HCT116 (cell line): ENCODE results near the gene PDGFA. TPM values are rescaled to one million over a fixed set of nuclear protein-coding genes. Genes with fewer than 3 reads are reported as not detected.

ENCODE experiments used
- ATAC-seq: fragments of 200-7000 bp; cut with Tn5 transposase; 2 replicates; pipeline ENCODE4 v1.9.1; 2020; ENCODE audit warnings: mild to moderate bottlenecking, moderate library complexity
- BruUV-seq: library from RNA; stranded (reverse); fragments of 400-500 nt; replicated peaks from 2 replicates; lab custom pipeline; 2021; lab: Mats Ljungman, UMichigan
- CTCF ChIA-PET: fragments of 300-600 bp; sonication (Branson Sonifier 250); formaldehyde crosslinking; loops from one replicate; lab custom pipeline; 2021; ENCODE audit warnings: antibody characterized with exemption; lab: Charles Lee
- POLR2A ChIA-PET: fragments of 300-600, 350-600 bp; sonication (Branson Sonifier 250); formaldehyde crosslinking; loops from one replicate; lab custom pipeline; 2021; ENCODE audit warnings: antibody characterized with exemption; lab: Charles Lee
- RAD21 ChIA-PET, 2 experiments: fragments of 300-600 bp; sonication (Branson Sonifier 250); formaldehyde crosslinking; loops; one replicate each; lab custom pipeline; 2023; ENCODE audit warnings: low total read pairs in 2 of 2; ENCODE audit not compliant: uncharacterized antibody in 2 of 2, unreplicated experiment in 2 of 2, low non-redundant PET in 1 of 2; lab: Charles Lee
- DNase-seq: peaks from one replicate; pipeline ENCODE4 v3.0.0-alpha.2; 2010; ENCODE audit warnings: low read depth, low spot score
- H2AFZ ChIP-seq: fragments of 200-600 bp; shearing (Covaris generic), sonication (generic); 2 replicates; pipeline ENCODE4 v1.6.1; 2017; ENCODE audit warnings: low read depth, mixed run types, mixed read lengths, antibody characterized with exemption, low read length; ENCODE audit not compliant: poor library complexity, severe bottlenecking
- H3K27ac ChIP-seq: 2 replicates; pipeline ENCODE4 v1.5.1; 2012; ENCODE audit warnings: low read depth, low read length
- H3K27me3 ChIP-seq: fragments of 200-600 bp; sonication (generic); 2 replicates; pipeline ENCODE4 v1.6.1; 2016; ENCODE audit warnings: mixed run types, low read length, mixed read lengths; ENCODE audit not compliant: insufficient read depth
- H3K36me3 ChIP-seq, 2 experiments: fragments of 200-500 bp in 1 of 2; fragments of 200-600 bp in 1 of 2; sonication (Bioruptor generic) in 1 of 2; sonication (generic) in 1 of 2; 2 replicates each; pipeline versions ENCODE4 v1.5.1 to v1.6.1; 2014 to 2016; ENCODE audit warnings: low read length in 2 of 2, inconsistent platforms in 1 of 2, mixed read lengths in 1 of 2, mixed run types in 1 of 2; ENCODE audit not compliant: insufficient read depth in 2 of 2, control insufficient read depth in 1 of 2
- H3K4me1 ChIP-seq, 2 experiments: fragments of 200-600 bp in 1 of 2; sonication (generic) in 1 of 2; 2 replicates each; pipeline versions ENCODE4 v1.5.1 to v1.6.1; 2012 to 2017; ENCODE audit warnings: low read length in 2 of 2, inconsistent platforms in 1 of 2, mild to moderate bottlenecking in 1 of 2, mixed read lengths in 1 of 2, mixed run types in 1 of 2, moderate library complexity in 1 of 2; ENCODE audit not compliant: insufficient read depth in 2 of 2, control insufficient read depth in 1 of 2
- H3K4me2 ChIP-seq: fragments of 200-600 bp; sonication (generic); 2 replicates; pipeline ENCODE4 v1.6.1; 2017; ENCODE audit warnings: mixed run types, low read length, mixed read lengths
- H3K4me3 ChIP-seq, 2 experiments: fragments of 200-600 bp in 1 of 2; sonication (generic) in 1 of 2; replicated peaks in 1 of 2; 2 replicates each; pipeline ENCODE4 v1.5.1; 2011 to 2016; ENCODE audit warnings: low read length in 2 of 2, control low read depth in 1 of 2, low read depth in 1 of 2, mild to moderate bottlenecking in 1 of 2, mixed read lengths in 1 of 2, mixed run types in 1 of 2
- H3K79me2 ChIP-seq: fragments of 200-600 bp; sonication (generic); 2 replicates; pipeline ENCODE4 v1.6.1; 2017; ENCODE audit warnings: mild to moderate bottlenecking, mixed run types, low read length, moderate library complexity, mixed read lengths; ENCODE audit not compliant: insufficient read depth
- H3K9ac ChIP-seq: fragments of 200-600 bp; sonication (generic); 2 replicates; pipeline ENCODE4 v1.6.1; 2016; ENCODE audit warnings: low read length, mixed read lengths
- H3K9me2 ChIP-seq: fragments of 200-600 bp; sonication (generic), shearing (Covaris generic); 2 replicates; pipeline ENCODE4 v1.6.1; 2017; ENCODE audit warnings: mixed run types, mild to moderate bottlenecking, moderate library complexity; ENCODE audit not compliant: insufficient read depth
- H3K9me3 ChIP-seq, 2 experiments: fragments of 200-500 bp in 1 of 2; fragments of 200-600 bp in 1 of 2; sonication (Bioruptor generic) in 1 of 2; sonication (generic) in 1 of 2; 2 replicates each; pipeline ENCODE4 v1.6.1; 2014 to 2017; ENCODE audit warnings: low read length in 2 of 2, mixed read lengths in 2 of 2, inconsistent platforms in 1 of 2, low read depth in 1 of 2, mild to moderate bottlenecking in 1 of 2, mixed run types in 1 of 2, moderate library complexity in 1 of 2; ENCODE audit not compliant: control insufficient read depth in 1 of 2, insufficient read depth in 1 of 2
- H4K20me1 ChIP-seq: fragments of 200-600 bp; sonication (generic), shearing (Covaris generic); 2 replicates; pipeline ENCODE4 v1.6.1; 2017; ENCODE audit warnings: mixed run types, mild to moderate bottlenecking, moderate library complexity; ENCODE audit not compliant: insufficient read depth
- CBX3 ChIP-seq: IDR thresholded peaks from 2 replicates; pipeline ENCODE4 v1.6.1; 2012; ENCODE audit warnings: low read depth
- JUND ChIP-seq: IDR thresholded peaks from 2 replicates; pipeline ENCODE4 v1.6.1; 2012
- RAD21 ChIP-seq: IDR thresholded peaks from 2 replicates; pipeline ENCODE4 v1.6.1; 2012; ENCODE audit warnings: low read depth, mild to moderate bottlenecking
- SIN3A ChIP-seq: IDR thresholded peaks from 2 replicates; pipeline ENCODE4 v1.6.1; 2012; ENCODE audit warnings: low read depth
- YY1 ChIP-seq: IDR thresholded peaks from 2 replicates; pipeline ENCODE4 v1.6.1; 2011; ENCODE audit warnings: low read length, low read depth, moderate library complexity, mild to moderate bottlenecking; ENCODE audit not compliant: insufficient replicate concordance; ENCODE audit errors: extremely low read depth
- ZBTB33 ChIP-seq: IDR thresholded peaks from 2 replicates; pipeline ENCODE4 v1.6.1; 2011; ENCODE audit warnings: mild to moderate bottlenecking, low read length, moderate library complexity; ENCODE audit not compliant: insufficient replicate concordance; ENCODE audit errors: extremely low read depth
- ZFX ChIP-seq: fragments of 450-650 bp; IDR thresholded peaks from 2 replicates; pipeline ENCODE4 v1.6.1; 2017
- intact Hi-C: fragments of 100-400 bp; cut with micrococcal nuclease; formaldehyde crosslinking; loops from 2 replicates; pipeline ENCODE4 v1.10.0; 2022
- total RNA-seq: library from RNA; stranded (reverse); gene quantifications from one replicate; pipeline ENCODE4 v1.2.1, GENCODE V29; 2021; ENCODE audit not compliant: unreplicated experiment
- TF ChIP-seq, protein P1 (sequence below): IDR thresholded peaks from 2 replicates; pipeline ENCODE4 v1.6.1; 2012; ENCODE audit warnings: low read depth

The PDGFA gene
- total RNA-seq, 1 experiment from 2014 or later: 44.7 TPM

GRCh38 chr7:464454-465401 is 54.9 kb downstream of the PDGFA start:
- ChIA-PET CTCF (no interaction called here), RAD21 (no interaction called here), POLR2A (no interaction called here)
- no peaks in the 10 kb centered on the region for H4K20me1 ChIP-seq
- no peak overlapping the region for H3K9ac ChIP-seq
- no peak overlapping the region for H2AFZ ChIP-seq
- no peaks in the 10 kb centered on the region for H3K9me2 ChIP-seq
- no peaks in the 10 kb centered on the region for H3K27me3 ChIP-seq
- H3K4me2 ChIP-seq: no peak overlapping the region
- no peak for TF ChIP-seq JUND
- TF ChIP-seq ZBTB33: no peak
- no peak for TF ChIP-seq YY1
- TF ChIP-seq SIN3A: no peak
- no peak for TF ChIP-seq CBX3
- TF ChIP-seq RAD21: no peak
- TF ChIP-seq ZFX: no peak
- TF ChIP-seq, protein P1, sequence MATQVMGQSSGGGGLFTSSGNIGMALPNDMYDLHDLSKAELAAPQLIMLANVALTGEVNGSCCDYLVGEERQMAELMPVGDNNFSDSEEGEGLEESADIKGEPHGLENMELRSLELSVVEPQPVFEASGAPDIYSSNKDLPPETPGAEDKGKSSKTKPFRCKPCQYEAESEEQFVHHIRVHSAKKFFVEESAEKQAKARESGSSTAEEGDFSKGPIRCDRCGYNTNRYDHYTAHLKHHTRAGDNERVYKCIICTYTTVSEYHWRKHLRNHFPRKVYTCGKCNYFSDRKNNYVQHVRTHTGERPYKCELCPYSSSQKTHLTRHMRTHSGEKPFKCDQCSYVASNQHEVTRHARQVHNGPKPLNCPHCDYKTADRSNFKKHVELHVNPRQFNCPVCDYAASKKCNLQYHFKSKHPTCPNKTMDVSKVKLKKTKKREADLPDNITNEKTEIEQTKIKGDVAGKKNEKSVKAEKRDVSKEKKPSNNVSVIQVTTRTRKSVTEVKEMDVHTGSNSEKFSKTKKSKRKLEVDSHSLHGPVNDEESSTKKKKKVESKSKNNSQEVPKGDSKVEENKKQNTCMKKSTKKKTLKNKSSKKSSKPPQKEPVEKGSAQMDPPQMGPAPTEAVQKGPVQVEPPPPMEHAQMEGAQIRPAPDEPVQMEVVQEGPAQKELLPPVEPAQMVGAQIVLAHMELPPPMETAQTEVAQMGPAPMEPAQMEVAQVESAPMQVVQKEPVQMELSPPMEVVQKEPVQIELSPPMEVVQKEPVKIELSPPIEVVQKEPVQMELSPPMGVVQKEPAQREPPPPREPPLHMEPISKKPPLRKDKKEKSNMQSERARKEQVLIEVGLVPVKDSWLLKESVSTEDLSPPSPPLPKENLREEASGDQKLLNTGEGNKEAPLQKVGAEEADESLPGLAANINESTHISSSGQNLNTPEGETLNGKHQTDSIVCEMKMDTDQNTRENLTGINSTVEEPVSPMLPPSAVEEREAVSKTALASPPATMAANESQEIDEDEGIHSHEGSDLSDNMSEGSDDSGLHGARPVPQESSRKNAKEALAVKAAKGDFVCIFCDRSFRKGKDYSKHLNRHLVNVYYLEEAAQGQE: no peak
- DNase-seq (no peak), ATAC-seq (no peak)
- no peaks in the 10 kb centered on the region for H3K36me3 ChIP-seq
- no peaks in the 10 kb centered on the region for H3K4me1 ChIP-seq
- no peak overlapping the region for H3K27ac ChIP-seq
- BruUV-seq: no TSS peak
- no peak overlapping the region for H3K4me3 ChIP-seq
- H3K9me3 ChIP-seq: peaks cover 0 to 3% of the 10 kb centered on the region in 2 experiments; a peak in 1 of 4 replicates
- intact Hi-C loops: no loop called here
- no peaks in the 10 kb centered on the region for H3K79me2 ChIP-seq
